HG03378 (cell line): ENCODE data around the gene TFDP1.
"Not testable (repeated sequence)": the region's sequence is repeated elsewhere in the genome, so short reads cannot be mapped to it uniquely, and the experiment has no call there.

Experiments used
- ATAC-seq: cut with Tn5 transposase; IDR thresholded peaks from one replicate; pipeline ENCODE4 v1.9.1; 2021; ENCODE audit warnings: mild to moderate bottlenecking, moderate library complexity; ENCODE audit not compliant: unreplicated experiment

The TFDP1 gene

DNA sequence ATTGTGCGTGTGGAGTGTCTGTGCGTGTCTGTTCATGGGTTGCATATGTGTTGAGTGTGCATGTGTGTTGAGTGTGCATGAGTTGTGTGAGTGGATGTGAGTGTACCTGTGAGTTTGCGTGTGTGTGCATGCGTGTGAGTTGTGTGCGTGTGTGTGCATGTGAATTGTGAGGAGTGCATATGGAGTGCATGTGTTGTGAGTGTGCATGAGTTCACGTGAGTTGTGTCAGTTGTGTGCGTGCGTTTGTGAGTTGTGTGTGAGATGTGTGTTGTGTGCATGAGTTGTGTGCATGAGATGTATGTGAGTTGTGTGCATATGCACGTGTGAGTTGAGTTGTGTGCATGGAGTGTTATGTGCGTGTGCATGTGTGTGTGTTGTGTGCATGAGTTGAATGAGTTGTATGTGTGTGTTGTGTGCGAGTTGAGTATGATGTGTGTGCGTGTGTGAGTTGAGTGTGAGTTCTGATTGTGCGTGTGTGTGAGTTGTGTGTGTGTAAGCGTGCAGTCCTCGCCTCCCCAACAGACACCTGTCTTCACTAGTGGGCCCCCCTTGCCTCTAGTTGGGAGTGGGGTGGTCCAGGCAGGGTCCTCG, 29.3 kb downstream of the TFDP1 start:
- no peak for ATAC-seq

DNA sequence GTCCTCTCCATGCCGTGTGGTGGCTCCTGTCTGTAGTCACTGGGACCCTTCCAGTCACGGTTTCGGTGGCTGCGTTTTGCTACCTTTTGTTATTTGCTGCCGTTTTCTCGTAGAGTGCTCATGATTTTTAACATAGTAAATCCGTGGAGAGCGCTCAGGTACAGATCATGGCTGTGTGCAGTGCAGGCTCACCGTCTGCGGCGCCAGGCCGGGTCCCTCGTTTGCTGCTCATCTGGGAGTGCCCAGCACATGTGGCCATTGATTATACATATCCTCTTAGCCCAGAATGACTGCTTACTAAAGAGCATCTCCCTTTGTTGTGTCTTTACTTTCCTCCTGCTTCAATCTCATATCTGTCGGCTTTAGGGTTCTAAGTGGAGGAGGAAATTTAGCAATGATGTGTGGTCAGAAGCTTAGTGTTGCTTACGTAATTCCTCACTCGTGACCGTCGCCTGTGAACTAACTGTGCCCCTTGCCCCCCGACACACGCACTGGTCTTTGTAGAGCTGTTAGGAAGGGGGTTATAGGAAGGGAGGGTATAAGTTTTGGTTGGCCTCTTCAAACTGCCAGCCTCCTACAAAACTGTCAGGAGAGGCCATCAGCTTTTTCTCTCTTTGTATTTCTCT, 31.8 kb downstream of the TFDP1 start:
- no peak for ATAC-seq

- no peak for ATAC-seq
These were observed 32.6 kb downstream of the TFDP1 start for GRCh38 chr13:113616991-113617749.

GRCh38 chr13:113617961-113618360, 33.4 kb downstream of the TFDP1 start:
- ATAC-seq: no peak

- ATAC-seq: no peak
These were observed 33.9 kb downstream of the TFDP1 start for GRCh38 chr13:113618455-113618854.

DNA sequence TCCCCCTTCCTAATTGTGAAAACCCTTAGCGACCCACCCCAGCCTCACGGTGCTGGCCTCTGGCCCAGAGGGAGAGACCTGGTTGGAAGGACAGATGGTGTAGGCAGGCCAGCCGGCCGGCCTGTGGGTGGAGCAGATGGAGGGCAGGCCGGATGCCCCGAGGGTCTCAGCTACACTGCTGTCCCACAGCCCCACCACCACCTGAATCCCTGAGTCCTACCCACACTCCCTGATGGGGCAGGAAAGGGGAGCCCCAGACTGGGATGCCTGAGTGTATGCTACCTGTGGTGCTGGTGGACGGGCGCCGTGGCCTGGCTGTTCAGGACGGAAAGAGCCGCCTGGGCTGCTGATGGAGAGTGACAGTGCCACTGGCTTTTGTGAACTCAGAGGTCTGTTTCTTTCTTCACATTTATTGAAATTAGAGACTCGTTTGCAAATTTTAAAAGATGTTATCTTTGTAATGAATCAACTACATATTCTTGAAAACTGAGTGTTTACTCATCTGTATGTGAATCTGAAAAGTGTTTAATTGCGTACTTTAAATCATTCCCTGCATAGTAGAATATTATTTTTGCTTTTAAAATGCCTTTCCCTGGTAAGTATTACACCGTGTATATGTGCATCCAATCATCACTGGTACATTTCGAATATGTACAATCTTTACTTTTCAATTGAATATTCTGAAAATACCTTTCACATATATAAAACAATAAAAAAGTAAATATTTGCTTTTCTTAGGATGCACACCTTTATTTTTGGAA, 35.7 kb downstream of the TFDP1 start:
- ATAC-seq: no peak

DNA sequence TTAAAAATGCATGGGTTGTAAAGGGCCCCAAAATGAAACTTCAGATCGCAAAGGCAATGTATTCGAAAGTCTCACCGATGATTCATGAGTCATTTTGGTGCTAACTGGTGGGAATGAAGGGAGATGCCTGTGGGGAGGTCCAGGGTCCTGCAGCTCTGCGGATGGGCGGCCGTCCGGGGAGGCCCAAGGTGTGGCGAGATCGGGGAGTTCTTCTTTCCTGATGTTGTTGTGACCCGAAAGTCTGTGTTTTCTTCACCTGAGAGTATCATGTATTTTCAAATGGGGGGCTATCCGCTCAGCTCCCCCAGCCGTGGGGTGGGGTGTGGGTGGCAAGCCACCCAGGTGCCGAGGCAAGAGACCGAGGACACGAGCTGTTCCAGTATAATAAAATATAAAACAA, 36.5 kb downstream of the TFDP1 start:
- no peak for ATAC-seq

DNA sequence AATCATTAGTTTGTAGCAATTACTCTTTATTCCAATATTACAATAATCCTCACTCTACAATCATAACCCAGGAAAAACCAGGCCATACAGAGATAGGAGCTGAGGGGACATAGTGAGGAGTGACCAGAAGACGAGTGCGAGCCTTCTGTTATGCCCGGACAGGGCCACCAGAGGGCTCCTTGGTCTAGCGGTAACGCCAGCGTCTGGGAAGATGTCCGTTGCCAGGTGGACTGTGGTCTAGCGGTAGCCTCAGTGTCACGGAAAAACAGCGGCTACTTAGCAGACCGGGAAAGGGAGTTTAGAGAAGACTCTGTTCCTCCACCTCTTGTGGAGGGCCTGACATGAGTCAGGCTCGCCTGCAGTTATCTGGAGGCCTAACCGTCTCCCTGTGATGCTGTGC, 36.9 kb downstream of the TFDP1 start:
- not testable (repeated sequence) for ATAC-seq

DNA sequence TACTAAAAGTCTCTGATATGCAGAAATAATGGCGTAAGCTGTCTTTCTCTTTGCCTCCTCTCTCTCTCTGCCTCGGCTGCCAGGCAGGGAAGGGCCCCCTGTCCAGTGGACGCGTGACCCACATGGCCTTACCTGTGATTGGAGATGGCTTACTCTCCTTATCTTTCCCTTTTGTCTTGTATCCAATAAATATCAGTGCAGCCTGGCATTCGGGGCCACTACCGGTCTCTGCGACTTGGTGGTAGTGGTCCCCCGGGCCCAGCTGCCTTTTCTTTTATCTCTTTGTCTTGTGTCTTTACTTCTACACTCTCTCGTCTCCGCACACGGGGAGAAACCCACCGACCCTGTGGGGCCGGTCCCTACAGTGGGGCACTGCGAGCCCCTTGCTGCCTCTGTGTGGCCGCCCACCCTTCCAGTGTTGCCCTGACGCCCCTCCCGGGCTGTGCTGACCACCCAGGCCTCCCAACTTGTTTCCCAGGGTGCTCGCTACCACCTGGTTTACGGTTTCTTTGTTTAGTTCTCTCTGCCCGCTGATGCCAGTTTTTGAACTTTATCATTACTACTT, 37.5 kb downstream of the TFDP1 start:
- not testable (repeated sequence) for ATAC-seq

- ATAC-seq: no peak
These were observed 38.4 kb downstream of the TFDP1 start for GRCh38 chr13:113622791-113623490.

DNA sequence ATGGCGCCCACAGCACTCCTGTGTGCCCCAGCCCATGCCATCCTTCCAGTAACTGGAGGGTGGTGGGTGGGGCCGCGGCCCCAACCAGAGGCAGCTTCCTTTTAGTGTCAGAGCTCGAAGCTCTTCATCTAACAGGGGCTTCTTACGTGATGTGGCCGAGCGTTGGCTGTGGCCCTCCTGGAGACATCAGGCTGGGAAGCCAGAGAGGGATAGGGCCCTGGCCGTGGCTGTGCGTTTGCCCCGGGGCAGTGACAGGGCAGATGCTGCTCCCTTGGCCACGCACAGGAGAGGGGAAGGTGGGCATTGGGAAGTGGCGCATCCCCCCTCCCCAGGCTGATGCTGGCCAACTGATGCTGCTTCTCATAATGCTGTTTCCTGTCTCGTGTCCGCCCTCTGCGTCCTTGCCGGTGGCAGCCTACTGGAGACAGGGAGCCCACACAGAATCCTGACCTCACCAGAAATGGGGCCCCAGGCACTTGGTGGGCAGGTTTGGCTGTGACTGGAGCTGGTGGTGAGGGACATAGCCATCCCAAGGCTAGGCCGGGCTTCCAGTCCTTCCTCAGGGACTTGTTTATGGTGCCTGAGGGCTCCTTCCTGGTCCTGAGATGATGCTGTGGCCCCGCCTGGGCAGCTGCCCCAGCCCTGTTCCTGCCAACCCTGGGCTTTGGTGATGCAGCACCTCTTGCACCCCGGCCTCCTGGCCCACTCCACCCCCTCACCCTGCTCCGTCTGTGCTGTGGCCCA, 39.1 kb downstream of the TFDP1 start:
- ATAC-seq: no peak

DNA sequence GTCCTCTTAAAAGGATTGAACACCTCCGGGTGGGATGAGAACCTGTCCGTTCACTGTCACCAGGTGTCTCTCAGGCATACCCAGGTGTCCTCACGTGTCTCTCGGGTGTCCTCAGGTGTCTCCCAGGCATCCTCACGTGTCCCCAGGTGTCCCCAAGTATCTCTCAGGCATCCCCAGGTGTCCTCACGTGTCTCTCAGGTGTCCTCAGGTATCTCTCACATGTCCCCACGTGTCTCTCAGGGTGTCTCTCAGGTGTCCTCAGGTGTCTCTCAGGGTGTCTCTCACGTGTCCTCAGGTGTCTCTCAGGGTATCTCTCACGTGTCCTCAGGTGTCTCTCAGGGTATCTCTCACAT, 39.7 kb downstream of the TFDP1 start:
- ATAC-seq: no peak

DNA sequence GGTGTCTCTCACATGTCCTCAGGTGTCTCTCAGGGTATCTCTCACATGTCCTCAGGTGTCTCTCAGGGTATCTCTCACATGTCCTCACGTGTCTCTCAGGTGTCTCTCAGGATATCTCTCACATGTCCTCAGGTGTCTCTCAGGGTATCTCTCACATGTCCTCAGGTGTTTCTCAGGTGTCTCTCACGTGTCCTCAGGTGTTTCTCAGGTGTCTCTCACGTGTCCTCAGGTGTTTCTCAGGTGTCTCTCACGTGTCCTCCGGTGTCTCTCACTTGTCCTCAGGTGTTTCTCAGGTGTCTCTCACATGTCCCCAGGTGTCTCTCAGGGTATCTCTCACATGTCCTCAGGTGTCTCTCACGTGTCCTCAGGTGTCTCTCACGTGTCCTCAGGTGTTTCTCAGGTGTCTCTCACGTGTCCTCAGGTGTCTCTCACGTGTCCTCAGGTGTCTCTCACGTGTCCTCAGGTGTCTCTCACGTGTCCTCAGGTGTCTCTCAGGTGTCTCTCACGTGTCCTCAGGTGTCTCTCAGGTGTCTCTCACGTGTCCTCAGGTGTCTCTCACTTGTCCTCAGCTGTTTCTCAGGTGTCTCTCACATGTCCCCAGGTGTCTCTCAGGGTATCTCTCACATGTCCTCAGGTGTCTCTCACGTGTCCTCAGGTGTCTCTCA, 40.2 kb downstream of the TFDP1 start:
- ATAC-seq: not testable (repeated sequence)

GRCh38 chr13:113625965-113626721, 41.6 kb downstream of the TFDP1 start:
- ATAC-seq: no peak

DNA sequence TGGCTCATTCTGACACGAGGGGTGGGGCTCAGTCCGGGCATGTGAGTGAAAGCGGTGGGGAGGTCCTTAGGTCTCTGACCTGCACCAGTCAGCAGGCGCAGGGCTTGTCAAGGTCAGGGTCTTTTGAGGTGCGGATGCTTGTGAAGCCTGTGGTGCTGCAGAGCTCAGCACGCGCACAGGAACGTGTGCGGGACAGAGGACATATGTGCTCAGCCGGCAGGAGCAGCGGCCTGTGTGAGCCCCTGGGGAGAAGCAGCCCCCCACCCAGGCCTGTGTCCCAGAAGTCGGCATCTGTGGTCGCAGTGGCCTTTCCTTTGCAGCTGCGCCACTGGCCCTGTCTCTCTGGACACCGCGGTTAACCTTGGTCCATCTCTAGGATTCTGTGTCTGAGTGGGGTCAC, 42.6 kb downstream of the TFDP1 start:
- no peak for ATAC-seq

DNA sequence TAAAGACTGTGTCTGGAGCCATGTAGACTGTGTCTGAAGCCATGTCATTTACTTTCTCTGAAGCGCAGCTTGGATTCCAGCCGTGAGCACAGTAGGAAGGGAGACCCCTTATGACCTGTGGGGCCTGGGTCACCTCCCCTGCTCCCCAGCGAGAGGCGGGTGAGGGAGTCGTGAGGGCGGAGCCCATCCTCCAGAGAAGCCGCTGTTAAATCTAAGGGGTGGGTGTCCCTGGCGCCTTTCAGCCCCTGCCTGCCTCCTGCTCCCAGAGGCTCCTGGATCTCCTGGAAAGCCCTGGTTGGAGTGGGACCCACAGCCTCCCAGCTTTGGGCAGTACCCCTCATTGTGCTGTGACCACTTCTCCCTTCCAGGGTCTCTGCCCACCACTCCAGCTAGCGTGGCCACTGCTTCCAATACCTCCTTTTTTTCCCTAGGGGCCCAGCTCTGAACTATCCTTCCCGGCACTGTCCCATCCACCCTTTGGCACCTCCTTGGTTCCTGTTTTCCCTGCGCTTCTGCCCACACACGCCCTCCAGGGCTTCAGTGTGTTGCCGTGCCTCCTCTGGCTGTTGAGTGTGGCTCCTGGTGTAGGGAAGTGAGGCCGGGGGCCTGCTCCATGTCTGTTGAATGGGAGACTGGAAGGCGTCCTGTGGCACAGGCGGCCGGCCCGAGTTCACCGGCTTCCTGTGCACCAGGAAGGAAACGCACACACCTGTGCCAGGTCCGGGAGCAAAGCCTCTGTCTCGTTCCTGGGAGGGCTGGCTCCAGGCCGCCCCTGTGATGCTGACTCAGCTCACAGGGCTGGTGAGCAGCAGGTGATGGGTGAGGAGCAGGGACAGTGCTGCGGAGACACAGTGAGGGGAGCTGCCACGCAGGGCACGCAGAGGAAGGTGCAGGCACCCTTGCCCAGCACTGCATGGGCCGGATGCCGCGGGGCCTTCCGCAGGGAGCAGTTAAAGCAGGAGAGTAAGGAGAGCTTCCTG, 44.0 kb downstream of the TFDP1 start:
- no peak for ATAC-seq

- no peak for ATAC-seq
These were observed 45.3 kb downstream of the TFDP1 start for GRCh38 chr13:113629866-113630265.

- ATAC-seq: no peak
These were observed 45.7 kb downstream of the TFDP1 start for GRCh38 chr13:113630296-113630695.
